Endothelial cell of umbilical vein (primary cell): ENCODE results near the gene TSPAN33. TPM values are rescaled to one million over a fixed set of nuclear protein-coding genes. Genes with fewer than 3 reads are reported as not detected.
A peak's percentile ranks its signal among the peaks of the same experiment; 100 is the strongest.

ENCODE experiments used
- BruUV-seq: library from RNA; stranded (reverse); fragments of 400-500 nt; replicated peaks from 2 replicates; lab custom pipeline; 2021; lab: Mats Ljungman, UMichigan
- CTCF ChIA-PET: fragments of 300-600, 350-600 bp; sonication (Branson Sonifier 250); formaldehyde crosslinking; loops from one replicate; lab custom pipeline; 2021; ENCODE audit warnings: antibody characterized with exemption, inconsistent platforms; lab: Charles Lee
- POLR2A ChIA-PET: fragments of 300-600, 350-600 bp; sonication (Branson Sonifier 250); formaldehyde crosslinking; loops from one replicate; lab custom pipeline; 2021; ENCODE audit warnings: antibody characterized with exemption, inconsistent platforms; lab: Charles Lee
- DNase-seq: peaks from one replicate; pipeline ENCODE4 v3.0.0-alpha.2; 2011; ENCODE audit warnings: low read depth, low spot score
- FAIRE-seq: peaks from 2 replicates; lab custom pipeline; 2011; peaks lifted over from hg19 to GRCh38; lab: Jason Lieb, UNC
- H2AFZ ChIP-seq: 2 replicates; pipeline ENCODE4 v1.6.0; 2012; ENCODE audit warnings: low read depth, low read length, control low read depth, inconsistent platforms
- H3K27ac ChIP-seq: 2 replicates; pipeline ENCODE4 v1.5.1; 2011; ENCODE audit warnings: low read depth, mild to moderate bottlenecking, control low read depth, low read length, moderate library complexity; ENCODE audit not compliant: insufficient read depth
- H3K27me3 ChIP-seq, 2 experiments: 2 replicates each; pipeline versions ENCODE4 v1.6.0 to v1.6.1; 2011; ENCODE audit warnings: low read length in 2 of 2, mixed read lengths in 1 of 2; ENCODE audit not compliant: control insufficient read depth in 2 of 2, insufficient read depth in 2 of 2
- H3K36me3 ChIP-seq, 2 experiments: 2 replicates in 1 of 2; 3 replicates in 1 of 2; pipeline ENCODE4 v1.5.1; 2011; ENCODE audit warnings: low read length in 2 of 2, mild to moderate bottlenecking in 1 of 2, moderate library complexity in 1 of 2; ENCODE audit not compliant: control insufficient read depth in 2 of 2, insufficient read depth in 2 of 2; ENCODE audit errors: extremely low read depth in 1 of 2
- H3K4me1 ChIP-seq: 3 replicates; pipeline ENCODE4 v1.5.1; 2011; ENCODE audit warnings: mild to moderate bottlenecking, low read length; ENCODE audit not compliant: control insufficient read depth, insufficient read depth; ENCODE audit errors: extremely low read depth
- H3K4me2 ChIP-seq: 2 replicates; pipeline ENCODE4 v1.6.1; 2011; ENCODE audit warnings: low read length, control low read depth, mixed read lengths; ENCODE audit not compliant: insufficient read depth
- H3K4me3 ChIP-seq, 3 experiments: fragments of 200-600 bp in 1 of 3; sonication (generic), shearing (Covaris generic) in 1 of 3; replicated peaks in 1 of 3; 2 replicates each; pipeline ENCODE4 v1.5.1; 2011 to 2016; ENCODE audit warnings: control low read depth in 3 of 3, low read length in 3 of 3, mild to moderate bottlenecking in 2 of 3, inconsistent platforms in 1 of 3, low read depth in 1 of 3, moderate library complexity in 1 of 3; ENCODE audit not compliant: insufficient read depth in 1 of 3
- H3K79me2 ChIP-seq: 2 replicates; pipeline ENCODE4 v1.6.0; 2012; ENCODE audit warnings: low read length, inconsistent platforms; ENCODE audit not compliant: control insufficient read depth, insufficient read depth
- H3K9ac ChIP-seq: replicated peaks from 2 replicates; pipeline ENCODE3; 2011; ENCODE audit warnings: low read length, control low read depth; ENCODE audit not compliant: insufficient read depth; ENCODE audit errors: extremely low read depth
- H3K9me1 ChIP-seq: replicated peaks from 3 replicates; pipeline ENCODE4 v1.6.0; 2011; ENCODE audit warnings: mild to moderate bottlenecking, low read length; ENCODE audit not compliant: control insufficient read depth, insufficient read depth; ENCODE audit errors: extremely low read depth
- H3K9me3 ChIP-seq: replicated peaks from 2 replicates; pipeline ENCODE4 v1.5.1; 2012; ENCODE audit warnings: low read length, inconsistent platforms; ENCODE audit not compliant: control insufficient read depth, insufficient read depth
- H4K20me1 ChIP-seq: replicated peaks from 2 replicates; pipeline ENCODE3; 2011; ENCODE audit warnings: mild to moderate bottlenecking, low read length; ENCODE audit not compliant: control insufficient read depth, insufficient read depth; ENCODE audit errors: extremely low read depth
- CTCF ChIP-seq, 2 donors: IDR thresholded peaks; 1 replicate in 1 of 2; 2 replicates in 1 of 2; pipeline ENCODE4 v1.5.1; 2011; ENCODE audit warnings: low read length in 2 of 2, mild to moderate bottlenecking in 2 of 2, moderate library complexity in 2 of 2, control low read depth in 1 of 2, inconsistent platforms in 1 of 2, low read depth in 1 of 2; ENCODE audit not compliant: insufficient read depth in 1 of 2; ENCODE audit errors: extremely low read depth in 1 of 2
- EZH2 ChIP-seq: IDR thresholded peaks from 2 replicates; pipeline ENCODE4 v1.6.1; 2012; ENCODE audit warnings: borderline replicate concordance, low read depth, mild to moderate bottlenecking, moderate library complexity, low read length, inconsistent platforms; ENCODE audit not compliant: severe bottlenecking
- FOS ChIP-seq: IDR thresholded peaks from 2 replicates; pipeline ENCODE4 v1.6.1; 2011; ENCODE audit warnings: mild to moderate bottlenecking, low read length, moderate library complexity, borderline replicate concordance; ENCODE audit not compliant: insufficient read depth
- GATA2 ChIP-seq: IDR thresholded peaks from 2 replicates; pipeline ENCODE4 v1.7.0; 2011; ENCODE audit warnings: low read depth, mild to moderate bottlenecking, moderate library complexity, mixed read lengths, low read length; ENCODE audit not compliant: insufficient read length, insufficient read depth
- JUN ChIP-seq: IDR thresholded peaks from 2 replicates; pipeline ENCODE4 v1.6.1; 2011; ENCODE audit warnings: borderline replicate concordance, low read depth; ENCODE audit not compliant: insufficient read length, insufficient read depth
- MAX ChIP-seq: IDR thresholded peaks from 2 replicates; pipeline ENCODE4 v1.6.1; 2011; ENCODE audit not compliant: insufficient read depth, insufficient read length
- MYC ChIP-seq: IDR thresholded peaks from one replicate; pipeline ENCODE4 v1.6.1; 2011; ENCODE audit warnings: mild to moderate bottlenecking, low read depth, low read length
- POLR2A ChIP-seq: IDR thresholded peaks from 2 replicates; pipeline ENCODE4 v1.6.1; 2012; ENCODE audit warnings: low read depth, mild to moderate bottlenecking, control low read depth, low read length
- POLR2AphosphoS5 ChIP-seq: IDR thresholded peaks from 2 replicates; pipeline ENCODE4 v1.6.1; 2012; ENCODE audit warnings: low read depth, mild to moderate bottlenecking, control low read depth, low read length, moderate library complexity; ENCODE audit not compliant: insufficient read depth
- dilution Hi-C: fragments of 300-500 bp; cut with MboI; formaldehyde crosslinking; loops from one replicate; pipeline ENCODE4 v1.15.0; 2019; ENCODE audit warnings: low sequenced_read_pairs; ENCODE audit not compliant: extremely low pct_ligation_motif_present
- intact Hi-C: fragments of 100-400 bp; cut with micrococcal nuclease; formaldehyde crosslinking; loops from one replicate; pipeline ENCODE4 v1.10.0; 2022
- polyA plus RNA-seq, 4 experiments: library from polyadenylated mRNA; depleted of rRNA in 3 of 4; stranded (reverse) in 3 of 4; unstranded in 1 of 4; fragments of >200 nt; gene quantifications; 2 replicates each; pipeline versions ENCODE4 v1.2.1 to v1.2.3, GENCODE V29; 2011 to 2012; ENCODE audit warnings: missing spikeins in 1 of 4
- total RNA-seq: library from RNA; stranded (reverse); gene quantifications from 2 replicates; pipeline ENCODE4 v1.2.3, GENCODE V29; 2021

Gene TSPAN33
- total and polyA plus RNA-seq, 2 donors (not counting 3 experiments of a cell fraction or from before 2014, with no cell fraction given) = 0.21 TPM; not detected in 1

GRCh38 chr7:129134356-129134987, 10.0 kb upstream of the TSPAN33 start:
- no peak overlapping the region for H3K27ac ChIP-seq
- no peaks in the 10 kb centered on the region for H3K36me3 ChIP-seq
- no peaks in the 10 kb centered on the region for H4K20me1 ChIP-seq
- no peak overlapping the region for H2AFZ ChIP-seq
- H3K4me3 ChIP-seq = no peak overlapping the region
- no peak overlapping the region for H3K9ac ChIP-seq
- no peaks in the 10 kb centered on the region for H3K79me2 ChIP-seq
- ChIA-PET POLR2A (no interaction called here), CTCF (interaction anchor here (3.0 kb wide), 1 partner anchor 29 kb away, joined by 11 read pairs; no protein-coding TSS in a partner anchor)
- no TSS peak for BruUV-seq
- no peak overlapping the region for H3K4me2 ChIP-seq
- FAIRE-seq (no peak), DNase-seq (peak; percentile 31)
- H3K4me1 ChIP-seq = peaks cover 4% of the 10 kb centered on the region
- H3K27me3 ChIP-seq = peaks cover 0 to 6% of the 10 kb centered on the region in 2 experiments
- no peaks in the 10 kb centered on the region for H3K9me1 ChIP-seq
- H3K9me3 ChIP-seq = no peaks in the 10 kb centered on the region
- TF ChIP-seq CTCF (IDR thresholded peaks at IDR 0.05; ENCODE audit: extremely low read depth in 1 of 2, insufficient read depth in 1 of 2, low read depth in 1 of 2, low read length in 2 of 2) (no peak), MYC (no peak)
- dilution Hi-C loops (no loop called here), intact Hi-C loops (no loop called here)

GRCh38 chr7:129136887-129137642, 7.4 kb upstream of the TSPAN33 start:
- CTCF ChIA-PET = interaction anchor here (0.9 to 1.4 kb wide), 3 partner anchors 12 to 73 kb away, joined by 3 to 15 read pairs (median 5); no protein-coding TSS in a partner anchor
- FAIRE-seq = peak; percentile 8

More at GRCh38 chr7:129136887-129137642, 7.4 kb upstream of the TSPAN33 start:
- BruUV-seq = no TSS peak
- Histone ChIP-seq H3K36me3 (no peaks in the 10 kb centered on the region), H3K27ac (no peak overlapping the region), H2AFZ (no peak overlapping the region), H3K9me3 (no peaks in the 10 kb centered on the region), H3K4me3 (no peak overlapping the region), H3K79me2 (no peaks in the 10 kb centered on the region), H4K20me1 (no peaks in the 10 kb centered on the region), H3K27me3 (peaks cover 0 to 6% of the 10 kb centered on the region in 2 experiments), H3K9ac (no peak overlapping the region), H3K9me1 (no peaks in the 10 kb centered on the region), H3K4me2 (no peak overlapping the region), H3K4me1 (peaks cover 4% of the 10 kb centered on the region)
- dilution Hi-C loops = no loop called here
- POLR2A ChIA-PET = no interaction called here
- intact Hi-C loops = no loop called here
- TF ChIP-seq POLR2A (no peak), GATA2 (no peak), MAX (no peak), POLR2AphosphoS5 (no peak), CTCF (IDR thresholded peaks at IDR 0.05; ENCODE audit: extremely low read depth in 1 of 2, insufficient read depth in 1 of 2, low read depth in 1 of 2, low read length in 2 of 2) (no peak), FOS (no peak), EZH2 (no peak), JUN (no peak), MYC (no peak)
- peak; percentile 31 for DNase-seq
